Vagina (tissue), 2 donors: ENCODE data around the gene RASA1.

Source experiments
- POLR2A ChIP-seq, 2 donors: fragments of 450-650 bp; IDR thresholded peaks; one replicate each; pipeline ENCODE4 v1.6.1; 2017; ENCODE audit warnings: antibody characterized with exemption in 2 of 2, mild to moderate bottlenecking in 2 of 2, moderate library complexity in 2 of 2
- TF ChIP-seq, protein P1 (sequence below), 3 experiments: fragments of 450-650 bp in 2 of 3; fragments of 200-600 bp in 1 of 3; sonication (generic) in 1 of 3; IDR thresholded peaks; one replicate each; pipeline ENCODE4 v1.5.1; 2017 to 2019; ENCODE audit warnings: antibody characterized with exemption in 3 of 3, mild to moderate bottlenecking in 2 of 3, moderate library complexity in 2 of 3

DNA sequence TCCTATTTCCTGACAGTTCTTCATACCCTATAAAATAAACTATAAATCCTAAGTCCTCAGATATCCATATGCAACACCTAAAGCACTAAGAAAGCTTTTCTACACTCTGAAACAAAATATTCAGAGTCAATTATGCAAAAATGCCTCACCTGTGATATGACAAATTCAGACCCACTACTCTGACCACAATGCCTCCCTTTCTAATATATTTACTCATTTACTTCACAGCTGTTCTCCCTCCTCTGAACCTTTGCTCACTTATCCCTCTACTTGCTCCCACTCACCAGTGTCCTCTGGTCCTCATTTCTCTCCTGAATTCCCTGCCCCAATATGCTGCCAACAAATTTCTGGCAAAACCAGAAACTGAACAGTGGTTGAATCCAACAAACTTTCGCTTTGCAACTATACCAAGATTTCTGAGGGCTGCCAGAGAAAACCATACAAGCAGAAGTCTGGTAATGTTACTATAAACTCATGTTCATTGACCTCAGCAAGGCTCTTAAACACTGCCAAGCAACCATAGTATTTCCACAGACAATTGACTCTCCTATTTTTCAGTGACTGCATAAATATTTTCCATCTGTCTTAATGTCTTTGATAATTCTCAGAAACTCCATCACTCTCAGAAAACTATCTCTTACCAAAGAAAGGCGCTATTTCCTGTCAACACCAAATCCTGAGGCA lies 137.9 kb downstream of the RASA1 start:
- TF ChIP-seq, protein P1, sequence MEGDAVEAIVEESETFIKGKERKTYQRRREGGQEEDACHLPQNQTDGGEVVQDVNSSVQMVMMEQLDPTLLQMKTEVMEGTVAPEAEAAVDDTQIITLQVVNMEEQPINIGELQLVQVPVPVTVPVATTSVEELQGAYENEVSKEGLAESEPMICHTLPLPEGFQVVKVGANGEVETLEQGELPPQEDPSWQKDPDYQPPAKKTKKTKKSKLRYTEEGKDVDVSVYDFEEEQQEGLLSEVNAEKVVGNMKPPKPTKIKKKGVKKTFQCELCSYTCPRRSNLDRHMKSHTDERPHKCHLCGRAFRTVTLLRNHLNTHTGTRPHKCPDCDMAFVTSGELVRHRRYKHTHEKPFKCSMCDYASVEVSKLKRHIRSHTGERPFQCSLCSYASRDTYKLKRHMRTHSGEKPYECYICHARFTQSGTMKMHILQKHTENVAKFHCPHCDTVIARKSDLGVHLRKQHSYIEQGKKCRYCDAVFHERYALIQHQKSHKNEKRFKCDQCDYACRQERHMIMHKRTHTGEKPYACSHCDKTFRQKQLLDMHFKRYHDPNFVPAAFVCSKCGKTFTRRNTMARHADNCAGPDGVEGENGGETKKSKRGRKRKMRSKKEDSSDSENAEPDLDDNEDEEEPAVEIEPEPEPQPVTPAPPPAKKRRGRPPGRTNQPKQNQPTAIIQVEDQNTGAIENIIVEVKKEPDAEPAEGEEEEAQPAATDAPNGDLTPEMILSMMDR (IDR thresholded peaks at IDR 0.05), result no peak
- TF ChIP-seq POLR2A (IDR thresholded peaks at IDR 0.05), result no peak
